ENCODE results near the gene RAPGEF2.
"Not testable (repeated sequence)": the region's sequence is repeated elsewhere in the genome, so short reads cannot be mapped to it uniquely, and the experiment has no call there.

The RAPGEF2 gene

GRCh38 chr4:159101988-159102621 is 774 bp upstream of the RAPGEF2 start:
- no peak for DNase-seq

- DNase-seq, result peak; percentile 40
These were observed 608 bp downstream of the RAPGEF2 start for GRCh38 chr4:159103384-159103990.

GRCh38 chr4:159104694-159105414 is 2.0 kb downstream of the RAPGEF2 start:
- no peak for DNase-seq

- no peak for DNase-seq
These were observed 2.9 kb downstream of the RAPGEF2 start for GRCh38 chr4:159105761-159106243.

GRCh38 chr4:159106636-159107035 is 3.8 kb downstream of the RAPGEF2 start:
- DNase-seq, result no peak

GRCh38 chr4:159107203-159107925 is 4.5 kb downstream of the RAPGEF2 start:
- DNase-seq, result no peak

GRCh38 chr4:159108124-159108523 is 5.2 kb downstream of the RAPGEF2 start:
- no peak for DNase-seq

- DNase-seq, result no peak
These were observed 8.1 kb downstream of the RAPGEF2 start for GRCh38 chr4:159110961-159111360.

GRCh38 chr4:159111416-159111815 is 8.5 kb downstream of the RAPGEF2 start:
- DNase-seq, result no peak

- DNase-seq, result not testable (repeated sequence)
These were observed 10.5 kb downstream of the RAPGEF2 start for GRCh38 chr4:159113366-159113765.

- not testable (repeated sequence) for DNase-seq
These were observed 13.2 kb downstream of the RAPGEF2 start for GRCh38 chr4:159116098-159116497.

- DNase-seq, result not testable (repeated sequence)
These were observed 13.8 kb downstream of the RAPGEF2 start for GRCh38 chr4:159116693-159117092.

GRCh38 chr4:159117564-159117963 is 14.7 kb downstream of the RAPGEF2 start:
- no peak for DNase-seq

GRCh38 chr4:159117968-159118367 is 15.1 kb downstream of the RAPGEF2 start:
- no peak for DNase-seq

GRCh38 chr4:159121371-159121770 is 18.5 kb downstream of the RAPGEF2 start:
- DNase-seq, result no peak

- no peak for DNase-seq
These were observed 23.8 kb downstream of the RAPGEF2 start for GRCh38 chr4:159126716-159127115.

GRCh38 chr4:159127745-159128518 is 25.1 kb downstream of the RAPGEF2 start:
- DNase-seq, result no peak

GRCh38 chr4:159129814-159130550 is 27.1 kb downstream of the RAPGEF2 start:
- DNase-seq, result no peak

- no peak for DNase-seq
These were observed 28.7 kb downstream of the RAPGEF2 start for GRCh38 chr4:159131564-159131963.

- no peak for DNase-seq
These were observed 31.6 kb downstream of the RAPGEF2 start for GRCh38 chr4:159134429-159134828.

GRCh38 chr4:159137176-159137575 is 34.3 kb downstream of the RAPGEF2 start:
- no peak for DNase-seq

- DNase-seq, result no peak
These were observed 35.6 kb downstream of the RAPGEF2 start for GRCh38 chr4:159138436-159138835.
